Measurements from ENCODE around the gene PTPRN2. TPM values are rescaled to one million over a fixed set of nuclear protein-coding genes. Genes with fewer than 3 reads are reported as not detected.

PTPRN2 gene
- total and polyA plus RNA-seq, 2 experiments from 2014 or later = 0.28 TPM; not detected in 1

DNA sequence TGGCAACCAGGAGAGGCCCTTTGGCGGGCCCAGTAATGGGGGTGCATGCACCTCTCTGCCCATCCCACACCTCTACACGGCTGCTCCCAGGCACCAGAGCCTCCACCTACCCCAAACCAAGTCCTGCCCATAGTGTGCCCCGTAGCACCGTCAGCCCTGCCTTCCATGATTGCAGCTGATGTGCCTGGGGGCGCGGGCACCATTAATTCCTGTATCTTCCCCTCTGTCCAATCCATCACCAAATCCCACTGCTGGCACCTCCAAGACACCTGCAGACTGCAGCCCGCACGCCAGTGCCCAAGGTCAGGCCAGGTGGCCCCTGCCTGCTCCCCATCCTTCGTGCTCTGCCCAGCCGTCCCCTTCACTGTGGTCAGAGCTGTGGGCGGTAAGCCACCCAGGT lies 533.0 kb downstream of the PTPRN2 start:
- no peaks in the 10 kb centered on the region for H3K4me1 ChIP-seq (ENCODE audit: low read depth)
- TF ChIP-seq, protein P1, sequence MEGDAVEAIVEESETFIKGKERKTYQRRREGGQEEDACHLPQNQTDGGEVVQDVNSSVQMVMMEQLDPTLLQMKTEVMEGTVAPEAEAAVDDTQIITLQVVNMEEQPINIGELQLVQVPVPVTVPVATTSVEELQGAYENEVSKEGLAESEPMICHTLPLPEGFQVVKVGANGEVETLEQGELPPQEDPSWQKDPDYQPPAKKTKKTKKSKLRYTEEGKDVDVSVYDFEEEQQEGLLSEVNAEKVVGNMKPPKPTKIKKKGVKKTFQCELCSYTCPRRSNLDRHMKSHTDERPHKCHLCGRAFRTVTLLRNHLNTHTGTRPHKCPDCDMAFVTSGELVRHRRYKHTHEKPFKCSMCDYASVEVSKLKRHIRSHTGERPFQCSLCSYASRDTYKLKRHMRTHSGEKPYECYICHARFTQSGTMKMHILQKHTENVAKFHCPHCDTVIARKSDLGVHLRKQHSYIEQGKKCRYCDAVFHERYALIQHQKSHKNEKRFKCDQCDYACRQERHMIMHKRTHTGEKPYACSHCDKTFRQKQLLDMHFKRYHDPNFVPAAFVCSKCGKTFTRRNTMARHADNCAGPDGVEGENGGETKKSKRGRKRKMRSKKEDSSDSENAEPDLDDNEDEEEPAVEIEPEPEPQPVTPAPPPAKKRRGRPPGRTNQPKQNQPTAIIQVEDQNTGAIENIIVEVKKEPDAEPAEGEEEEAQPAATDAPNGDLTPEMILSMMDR (IDR thresholded peaks at IDR 0.05; ENCODE audit: low read depth, low read length) = no peak
- H3K27me3 ChIP-seq = no peaks in the 10 kb centered on the region
- H3K9me3 ChIP-seq (ENCODE audit: low read depth) = no peaks in the 10 kb centered on the region
- H3K4me3 ChIP-seq = no peak overlapping the region
- no peak for DNase-seq (ENCODE audit: low read depth in 1 of 2, low spot score in 1 of 2)
- no peaks in the 10 kb centered on the region for H3K36me3 ChIP-seq
- no peak overlapping the region for H3K27ac ChIP-seq

DNA sequence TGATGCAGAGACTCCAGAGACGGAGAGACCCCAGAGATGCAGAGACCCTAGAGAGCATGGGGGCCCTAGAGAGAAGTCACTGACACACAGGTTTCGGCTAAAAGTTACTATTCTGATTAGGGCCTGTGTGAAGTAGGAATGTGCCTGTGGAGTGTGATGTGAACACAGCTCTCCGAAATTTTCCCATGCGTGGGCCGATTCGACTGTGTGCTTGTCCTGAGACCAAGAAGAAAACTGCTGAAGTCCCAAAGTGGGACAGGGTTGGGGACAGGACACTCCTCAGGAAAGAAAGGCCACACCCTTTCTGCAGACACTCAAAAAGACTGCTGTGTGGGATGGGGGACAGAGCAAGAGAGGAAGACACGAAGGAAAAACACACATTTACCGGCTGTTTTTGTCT lies 533.5 kb downstream of the PTPRN2 start:
- H3K27me3 ChIP-seq = no peaks in the 10 kb centered on the region
- no peaks in the 10 kb centered on the region for H3K36me3 ChIP-seq
- H3K27ac ChIP-seq = no peak overlapping the region
- H3K9me3 ChIP-seq (ENCODE audit: low read depth) = no peaks in the 10 kb centered on the region
- DNase-seq (ENCODE audit: low read depth in 1 of 2, low spot score in 1 of 2) = no peak
- TF ChIP-seq, protein P1 (IDR thresholded peaks at IDR 0.05; ENCODE audit: low read depth, low read length) = no peak
- H3K4me3 ChIP-seq = no peak overlapping the region
- no peaks in the 10 kb centered on the region for H3K4me1 ChIP-seq (ENCODE audit: low read depth)

DNA sequence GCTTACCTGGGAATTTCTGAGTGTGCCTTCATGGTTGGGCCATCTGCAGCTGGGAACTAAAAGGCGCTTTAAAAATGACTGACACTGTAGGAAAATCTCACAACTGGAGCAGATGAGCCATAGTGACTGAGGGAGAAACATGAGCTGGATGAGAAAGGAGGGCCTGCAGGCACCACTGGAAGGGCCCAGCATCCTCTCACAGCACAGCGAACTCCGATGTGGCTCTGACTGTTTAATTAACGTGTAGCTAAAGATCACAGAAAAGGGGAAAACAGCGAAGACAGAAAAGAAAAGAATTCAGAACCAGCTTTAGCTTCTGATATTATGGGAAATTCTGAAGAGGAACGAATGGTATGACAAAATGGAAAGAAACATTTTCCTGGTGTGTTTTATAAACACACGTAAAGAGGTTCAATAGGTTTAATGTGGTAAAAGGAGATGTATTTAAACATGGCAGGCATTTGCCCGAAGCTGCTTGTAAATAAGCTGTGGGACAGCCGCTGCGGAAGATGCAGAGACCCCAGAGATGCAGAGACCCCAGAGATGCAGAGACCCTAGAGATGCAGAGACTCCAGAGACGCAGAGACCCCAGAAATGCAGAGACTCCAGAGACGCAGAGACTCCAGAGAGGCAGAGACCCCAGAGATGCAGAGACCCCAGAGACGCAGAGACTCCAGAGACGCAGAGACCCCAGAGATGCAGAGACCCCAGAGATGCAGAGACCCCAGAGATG lies 534.3 kb downstream of the PTPRN2 start:
- Histone ChIP-seq H3K4me1 (ENCODE audit: low read depth) (no peaks in the 10 kb centered on the region), H3K9me3 (ENCODE audit: low read depth) (no peaks in the 10 kb centered on the region), H3K36me3 (no peaks in the 10 kb centered on the region), H3K4me3 (no peak overlapping the region), H3K27ac (no peak overlapping the region), H3K27me3 (no peaks in the 10 kb centered on the region)
- TF ChIP-seq, protein P1 (IDR thresholded peaks at IDR 0.05; ENCODE audit: low read depth, low read length) = no peak
- no peak for DNase-seq (ENCODE audit: low read depth in 1 of 2, low spot score in 1 of 2)

DNA sequence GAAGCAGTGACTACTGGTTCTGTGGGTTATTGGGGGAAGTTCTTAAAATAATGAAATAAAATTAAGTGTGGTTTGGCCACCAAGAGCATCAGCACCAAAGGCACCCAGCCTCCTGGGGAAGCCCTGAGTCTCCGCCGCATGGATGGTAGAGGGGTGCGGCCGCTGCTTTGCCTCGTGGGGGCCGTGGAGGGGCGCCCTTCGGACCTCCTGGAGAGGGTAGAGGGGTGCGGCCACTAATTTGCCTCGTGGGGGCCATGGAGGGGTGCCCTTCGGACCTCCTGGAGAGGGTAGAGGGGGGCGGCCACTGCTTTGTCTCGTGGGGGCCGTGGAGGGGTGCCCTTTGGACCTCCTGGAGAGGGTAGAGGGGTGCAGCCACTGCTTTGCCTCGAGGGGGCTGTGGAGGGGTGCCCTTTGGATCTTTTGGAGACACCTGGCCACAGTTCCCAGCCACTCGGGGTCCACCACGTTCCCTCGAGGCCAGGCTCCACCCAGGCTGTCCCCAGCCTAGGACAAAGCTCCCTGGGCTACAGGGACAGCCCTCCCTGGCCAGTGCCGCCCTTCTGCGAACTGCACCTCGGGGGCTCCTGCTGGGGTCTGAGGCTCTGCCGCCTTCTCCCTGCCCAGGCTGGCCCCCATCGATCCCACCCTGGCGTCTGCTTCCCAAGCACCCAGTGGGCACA lies 535.1 kb downstream of the PTPRN2 start:
- H3K27ac ChIP-seq = no peak overlapping the region
- H3K4me3 ChIP-seq = no peak overlapping the region
- DNase-seq (ENCODE audit: low read depth in 1 of 2, low spot score in 1 of 2) = no peak
- H3K4me1 ChIP-seq (ENCODE audit: low read depth) = no peaks in the 10 kb centered on the region
- TF ChIP-seq, protein P1 (IDR thresholded peaks at IDR 0.05; ENCODE audit: low read depth, low read length) = no peak
- no peaks in the 10 kb centered on the region for H3K9me3 ChIP-seq (ENCODE audit: low read depth)
- no peaks in the 10 kb centered on the region for H3K36me3 ChIP-seq
- no peaks in the 10 kb centered on the region for H3K27me3 ChIP-seq

DNA sequence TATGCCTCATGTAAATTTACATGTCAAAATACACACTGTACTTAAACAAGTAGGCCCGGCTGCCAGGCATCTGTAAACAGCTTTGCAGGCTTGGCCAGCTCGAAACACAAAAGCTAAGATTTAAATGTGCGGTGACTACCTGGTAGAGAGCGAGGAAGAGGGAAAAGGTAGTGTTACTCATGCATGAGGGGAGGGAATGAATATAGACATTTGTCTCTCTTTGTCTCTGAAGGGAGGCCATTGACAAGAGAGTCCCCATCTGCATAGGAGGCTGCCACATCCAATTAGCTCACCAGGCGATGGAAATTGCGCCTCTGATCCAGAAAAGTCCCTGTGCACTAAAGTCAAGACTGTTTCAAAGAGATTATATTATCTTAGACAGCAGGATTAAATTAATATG lies 535.8 kb downstream of the PTPRN2 start:
- Histone ChIP-seq H3K9me3 (ENCODE audit: low read depth) (no peaks in the 10 kb centered on the region), H3K4me1 (ENCODE audit: low read depth) (no peaks in the 10 kb centered on the region), H3K4me3 (no peak overlapping the region), H3K27me3 (no peaks in the 10 kb centered on the region), H3K27ac (no peak overlapping the region), H3K36me3 (no peaks in the 10 kb centered on the region)
- TF ChIP-seq, protein P1 (IDR thresholded peaks at IDR 0.05; ENCODE audit: low read depth, low read length) = no peak
- DNase-seq (ENCODE audit: low read depth in 1 of 2, low spot score in 1 of 2) = no peak

Measured in cardiac muscle cell (in vitro differentiated cells and primary cell).